ENCODE results near the gene KRTAP1-4. TPM values are rescaled to one million over a fixed set of nuclear protein-coding genes. Genes with fewer than 3 reads are reported as not detected.
"Not testable (repeated sequence)": the region's sequence is repeated elsewhere in the genome, so short reads cannot be mapped to it uniquely, and the experiment has no call there.

Gene KRTAP1-4
- total RNA-seq, 1 experiment from 2014 or later, result not detected

DNA sequence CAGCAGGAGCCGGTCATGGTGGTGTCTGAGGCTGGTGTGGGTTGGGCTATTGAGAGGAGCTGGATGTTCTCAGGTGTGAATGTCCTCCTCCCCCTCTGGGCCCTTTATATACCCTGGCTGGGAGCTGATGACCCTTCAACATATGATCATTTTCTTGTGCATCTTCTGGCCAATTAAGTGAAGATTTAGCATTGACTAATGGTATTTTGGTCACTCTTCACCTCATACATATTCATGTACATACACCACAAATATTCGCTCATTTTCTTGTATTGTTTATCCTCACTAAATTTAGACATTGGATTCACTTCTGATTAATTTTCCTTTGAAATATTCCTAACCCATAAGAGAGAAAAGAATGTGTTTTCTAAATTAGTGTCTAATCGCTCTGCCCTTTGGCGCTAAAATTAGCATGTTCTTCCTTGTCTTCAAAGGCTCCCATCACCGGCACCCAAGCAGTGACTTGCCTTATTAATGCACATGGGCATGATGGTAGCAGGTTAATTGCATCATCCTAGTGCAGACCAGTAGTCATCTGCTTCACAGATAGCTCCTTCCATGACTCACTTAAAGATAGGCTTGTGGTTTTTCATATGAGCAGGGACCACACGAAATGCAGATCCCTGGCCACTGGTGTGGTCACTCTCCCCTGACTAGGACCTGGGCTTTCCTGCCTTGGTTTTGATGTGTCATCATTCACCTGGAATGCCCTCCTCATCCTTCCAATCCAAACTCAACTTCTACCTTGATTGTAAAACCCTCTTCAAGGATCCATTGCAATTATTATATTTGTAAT is 36.0 kb upstream of the KRTAP1-4 start, which contains the start of gene KRTAP2-4:
KRTAP2-4 (minus strand) TSS at position 51 of the 796 bp plus-strand sequence; CDS start at position 17, 34 bp downstream.
- peaks cover 5% of the 10 kb centered on the region for H3F3A ChIP-seq (ENCODE audit: insufficient read depth, low read depth)
- H2AFZ ChIP-seq, result no peak within 1 kb of the TSS
- intact Hi-C loops (cut with micrococcal nuclease; ENCODE audit: unreplicated experiment), result loop anchor here (10.0 kb wide), 1 partner anchor 479 kb away; no protein-coding TSS in a partner anchor
- DNase-seq, result peak in 1 of 2 experiments; percentile 63
- peak within 1 kb of the TSS; percentile 42 for H3K27ac ChIP-seq
- H3K27me3 ChIP-seq (ENCODE audit: insufficient read depth, low read depth), result no peaks in the 10 kb centered on the region
- TF ChIP-seq EZH2 (IDR thresholded peaks at IDR 0.05; ENCODE audit: low read depth), result no peak
- TF ChIP-seq, protein P1, sequence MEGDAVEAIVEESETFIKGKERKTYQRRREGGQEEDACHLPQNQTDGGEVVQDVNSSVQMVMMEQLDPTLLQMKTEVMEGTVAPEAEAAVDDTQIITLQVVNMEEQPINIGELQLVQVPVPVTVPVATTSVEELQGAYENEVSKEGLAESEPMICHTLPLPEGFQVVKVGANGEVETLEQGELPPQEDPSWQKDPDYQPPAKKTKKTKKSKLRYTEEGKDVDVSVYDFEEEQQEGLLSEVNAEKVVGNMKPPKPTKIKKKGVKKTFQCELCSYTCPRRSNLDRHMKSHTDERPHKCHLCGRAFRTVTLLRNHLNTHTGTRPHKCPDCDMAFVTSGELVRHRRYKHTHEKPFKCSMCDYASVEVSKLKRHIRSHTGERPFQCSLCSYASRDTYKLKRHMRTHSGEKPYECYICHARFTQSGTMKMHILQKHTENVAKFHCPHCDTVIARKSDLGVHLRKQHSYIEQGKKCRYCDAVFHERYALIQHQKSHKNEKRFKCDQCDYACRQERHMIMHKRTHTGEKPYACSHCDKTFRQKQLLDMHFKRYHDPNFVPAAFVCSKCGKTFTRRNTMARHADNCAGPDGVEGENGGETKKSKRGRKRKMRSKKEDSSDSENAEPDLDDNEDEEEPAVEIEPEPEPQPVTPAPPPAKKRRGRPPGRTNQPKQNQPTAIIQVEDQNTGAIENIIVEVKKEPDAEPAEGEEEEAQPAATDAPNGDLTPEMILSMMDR (conservative IDR thresholded peaks at IDR 0.05), result no peak
- no peaks in the 10 kb centered on the region for H3K9me3 ChIP-seq (ENCODE audit: insufficient read depth, low read depth)
- H3K79me2 ChIP-seq (ENCODE audit: low read depth), result no peaks in the 10 kb centered on the region
- ChIA-PET CTCF (no interaction called here), POLR2A (ENCODE audit: unreplicated experiment) (no interaction called here)
- H3K4me3 ChIP-seq, result no peak within 1 kb of the TSS
- H4K20me1 ChIP-seq (ENCODE audit: insufficient read depth), result no peaks in the 10 kb centered on the region
- BruUV-seq (replicated peaks), result no TSS peak
- no peaks in the 10 kb centered on the region for H3K9me2 ChIP-seq (ENCODE audit: insufficient read depth)
- no peaks in the 10 kb centered on the region for H3K36me3 ChIP-seq (ENCODE audit: low read depth)
- H3K4me2 ChIP-seq, result peak within 1 kb of the TSS; percentile 4; the same call in 1 of the 2 replicates
- H3K4me1 ChIP-seq (replicated peaks; ENCODE audit: insufficient read depth), result peaks cover 32% of the 10 kb centered on the region

DNA sequence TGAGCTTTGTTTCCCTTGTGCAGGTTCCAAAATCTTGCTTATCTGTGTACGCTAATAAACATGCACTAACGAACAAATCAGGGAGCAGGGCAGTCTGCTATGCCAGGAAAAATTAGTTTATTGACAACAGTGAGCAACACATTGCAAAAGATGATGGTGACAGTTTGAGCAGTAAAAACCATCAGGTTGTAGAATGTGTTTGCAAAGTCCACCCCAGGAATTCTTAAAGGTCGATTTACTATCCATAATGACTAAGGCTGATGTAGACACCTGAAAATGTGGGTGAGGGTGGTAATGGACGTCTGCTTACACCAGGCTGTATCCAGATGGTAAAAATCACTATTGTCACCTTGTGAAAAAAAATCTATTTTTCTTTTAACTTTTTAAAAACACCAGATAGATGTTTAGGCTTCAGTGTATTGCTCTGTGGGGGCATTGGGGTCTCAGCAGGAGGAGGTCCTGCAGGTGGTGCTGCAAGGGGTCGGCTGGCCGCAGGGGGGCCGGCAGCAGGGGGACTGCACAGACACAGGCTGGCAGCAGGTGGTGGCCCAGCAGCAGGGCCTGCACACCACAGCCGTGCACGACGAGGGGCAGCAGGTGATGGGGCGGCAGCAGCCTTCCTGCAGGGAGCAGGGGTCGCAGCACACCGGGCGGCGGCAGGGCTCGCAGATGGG is 35.2 kb upstream of the KRTAP1-4 start:
- peak in 1 of 2 experiments; percentile 34 for DNase-seq

DNA sequence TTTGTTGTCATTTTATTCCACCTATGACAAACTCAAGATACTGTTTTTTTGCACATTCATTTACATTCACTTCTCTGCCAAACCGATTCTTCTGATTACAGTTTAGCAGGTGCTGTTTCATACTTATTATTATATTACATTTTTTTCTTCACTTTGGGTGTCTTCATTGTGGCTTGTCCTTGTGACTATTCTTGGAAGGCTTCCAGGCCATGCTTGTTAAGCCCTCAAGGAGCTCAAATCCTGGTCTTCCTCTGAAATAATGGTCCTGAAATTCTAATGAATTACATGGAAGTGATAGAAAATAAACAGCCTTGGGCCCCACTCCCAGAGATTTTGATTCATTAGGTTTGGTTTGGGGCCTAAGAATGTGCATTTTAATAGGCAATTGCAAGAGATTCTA is 34.3 kb upstream of the KRTAP1-4 start:
- no peaks in the 10 kb centered on the region for H3K9me2 ChIP-seq (ENCODE audit: insufficient read depth)
- POLR2A ChIA-PET (ENCODE audit: unreplicated experiment), result no interaction called here
- no peaks in the 10 kb centered on the region for H3K36me3 ChIP-seq (ENCODE audit: low read depth)
- H4K20me1 ChIP-seq (ENCODE audit: insufficient read depth), result no peaks in the 10 kb centered on the region
- no peaks in the 10 kb centered on the region for H3K9me3 ChIP-seq (ENCODE audit: insufficient read depth, low read depth)
- no peaks in the 10 kb centered on the region for H3K27me3 ChIP-seq (ENCODE audit: insufficient read depth, low read depth)
- H3K27ac ChIP-seq, result no peak overlapping the region
- H3K4me2 ChIP-seq, result no peak overlapping the region
- H2AFZ ChIP-seq, result no peak overlapping the region
- peaks cover 19% of the 10 kb centered on the region for H3F3A ChIP-seq (ENCODE audit: insufficient read depth, low read depth)
- DNase-seq, result no peak
- intact Hi-C loops (cut with micrococcal nuclease; ENCODE audit: unreplicated experiment), result loop anchor here (5.0 to 10.0 kb wide), 2 partner anchors 258 to 480 kb away; no protein-coding TSS in a partner anchor
- H3K4me3 ChIP-seq, result no peak overlapping the region
- H3K4me1 ChIP-seq (replicated peaks; ENCODE audit: insufficient read depth), result peaks cover 46% of the 10 kb centered on the region
- TF ChIP-seq, protein P1 (conservative IDR thresholded peaks at IDR 0.05), result no peak
- no peak for TF ChIP-seq EZH2 (IDR thresholded peaks at IDR 0.05; ENCODE audit: low read depth)
- no TSS peak for BruUV-seq (replicated peaks)
- CTCF ChIA-PET, result interaction anchor here (0.7 kb wide), 1 partner anchor 43 kb away, joined by 3 read pairs; no protein-coding TSS in a partner anchor
- H3K79me2 ChIP-seq (ENCODE audit: low read depth), result no peaks in the 10 kb centered on the region

More for the DNA sequence above, 35.2 kb upstream of the KRTAP1-4 start:
- H3K9me2 ChIP-seq (ENCODE audit: insufficient read depth); H3K9me3 ChIP-seq (ENCODE audit: insufficient read depth, low read depth); H3K4me2 ChIP-seq; H2AFZ ChIP-seq; H3K36me3 ChIP-seq (ENCODE audit: low read depth); H4K20me1 ChIP-seq (ENCODE audit: insufficient read depth); H3K4me3 ChIP-seq; H3K79me2 ChIP-seq (ENCODE audit: low read depth); H3K27me3 ChIP-seq (ENCODE audit: insufficient read depth, low read depth); CTCF ChIA-PET; BruUV-seq (replicated peaks); H3K27ac ChIP-seq: not testable (repeated sequence)
- intact Hi-C loops (cut with micrococcal nuclease; ENCODE audit: unreplicated experiment), result loop anchor here (10.0 kb wide), 1 partner anchor 480 kb away; no protein-coding TSS in a partner anchor
- peaks cover 40% of the 10 kb centered on the region for H3K4me1 ChIP-seq (replicated peaks; ENCODE audit: insufficient read depth)
- peaks cover 13% of the 10 kb centered on the region for H3F3A ChIP-seq (ENCODE audit: insufficient read depth, low read depth)
- POLR2A ChIA-PET (ENCODE audit: unreplicated experiment), result interaction anchor here (0.6 kb wide), 1 partner anchor 500 kb away, joined by 3 read pairs; no protein-coding TSS in a partner anchor
